Hindlimb muscle (tissue), 1 donor: ENCODE measurements around the gene OTX2. TPM values are rescaled to one million over a fixed set of nuclear protein-coding genes. Genes with fewer than 3 reads are reported as not detected.

Experiments
- DNase-seq: peaks from one replicate; pipeline ENCODE4 v3.0.0-alpha.2; 2013
- polyA plus RNA-seq: library from polyadenylated mRNA; unstranded; fragments of 120-200 nt; gene quantifications from one replicate; pipeline ENCODE4 v1.2.1, GENCODE V29; 2013; ENCODE audit not compliant: insufficient read length

OTX2 gene
- not detected for polyA plus RNA-seq

DNA sequence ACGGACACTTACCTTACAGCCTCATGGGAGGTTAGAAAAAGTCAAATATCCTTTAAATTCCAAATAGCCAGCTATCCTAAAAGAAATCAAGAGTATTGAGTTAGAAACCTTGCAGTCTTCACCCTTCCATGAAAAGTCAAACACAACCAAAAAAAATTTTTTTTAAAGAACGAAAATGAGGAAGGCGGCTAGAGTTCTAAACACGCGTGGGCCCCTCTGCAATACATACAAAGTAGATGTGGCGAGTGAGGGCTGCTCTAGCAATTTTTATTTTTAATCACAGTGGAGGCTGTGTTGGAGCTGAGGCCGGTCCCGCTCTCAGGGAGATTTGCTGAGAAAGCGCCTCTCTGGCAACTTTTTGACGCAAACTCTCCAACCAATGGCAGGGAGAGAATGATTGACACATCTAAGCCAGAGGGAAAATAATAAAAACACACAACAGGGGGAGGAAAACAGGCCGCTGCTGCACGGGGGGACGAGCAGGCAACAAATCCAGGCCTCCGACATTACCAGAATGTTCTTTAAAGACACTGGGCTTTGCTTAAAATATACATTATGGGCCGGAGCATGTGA, at the start of gene OTX2:
OTX2 (minus strand) TSS at position 333 of the 573 bp plus-strand sequence. CDS start 5,023 bp downstream, outside the sequence.
- no peak for DNase-seq

DNA sequence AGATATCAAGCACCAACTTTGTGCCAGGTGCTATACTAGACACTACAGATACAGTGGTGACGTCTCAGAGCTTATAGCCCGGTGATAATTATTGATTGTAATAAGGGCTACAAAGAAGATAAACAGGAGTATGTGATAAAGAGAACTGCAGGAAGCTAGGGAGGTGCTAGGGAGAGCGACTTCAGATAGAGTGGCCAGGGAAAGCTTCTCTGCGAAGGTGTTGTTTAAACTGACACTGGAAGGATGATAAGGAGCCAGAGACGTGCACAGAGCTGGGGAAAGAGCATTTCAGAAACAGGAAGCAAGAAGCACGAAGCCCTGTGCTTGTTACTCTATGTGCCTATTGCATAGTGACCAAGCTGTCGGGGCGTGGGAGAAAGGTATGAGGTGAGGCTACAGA, 48.1 kb upstream of the OTX2 start:
- DNase-seq, result no peak

DNA sequence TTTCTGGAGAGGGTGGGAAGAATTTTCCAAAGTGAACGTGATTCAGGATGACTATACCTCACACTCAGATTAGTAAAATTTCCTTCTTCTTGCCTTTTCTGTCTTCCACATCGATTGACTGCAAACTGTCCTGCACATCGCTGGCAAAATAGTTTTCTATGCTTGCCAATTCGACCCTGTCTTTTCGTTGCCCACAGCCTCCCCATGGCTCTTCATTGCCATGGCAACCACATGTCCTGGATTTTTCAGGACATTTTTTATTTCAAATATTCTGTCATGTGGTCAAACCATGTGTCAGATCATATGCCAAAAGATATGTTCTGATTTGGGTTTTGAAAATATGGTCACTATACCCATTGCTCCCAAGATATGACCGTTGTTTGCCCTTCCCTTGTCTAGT, 46.9 kb upstream of the OTX2 start:
- DNase-seq, result no peak

DNA sequence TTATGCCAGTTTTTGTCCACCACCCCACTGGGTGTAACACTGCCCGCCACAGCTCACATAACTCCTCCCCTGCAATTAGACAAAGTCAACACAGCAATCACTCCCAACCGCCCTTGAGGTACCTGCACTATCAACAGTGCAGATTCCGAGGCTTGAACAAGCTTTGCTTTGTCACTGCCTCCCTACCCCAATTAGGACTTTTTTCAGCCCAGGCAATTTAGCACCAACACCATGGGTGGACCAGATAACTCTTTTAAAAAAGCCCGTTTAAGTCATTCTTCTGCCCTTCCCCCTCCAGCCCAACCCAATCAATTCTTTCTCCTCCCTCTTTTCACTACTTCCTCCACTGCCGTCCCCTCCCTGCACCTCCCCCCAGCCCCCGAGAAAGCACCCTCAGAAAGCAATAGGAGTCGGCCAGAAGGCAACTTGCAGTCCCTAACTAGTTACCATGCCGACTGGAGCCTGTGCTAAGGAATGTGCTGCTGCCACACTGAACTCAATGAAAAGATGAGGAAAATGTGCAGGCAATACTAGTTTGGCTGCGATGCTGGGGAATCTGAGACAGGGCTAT, 45.7 kb upstream of the OTX2 start:
- no peak for DNase-seq

DNA sequence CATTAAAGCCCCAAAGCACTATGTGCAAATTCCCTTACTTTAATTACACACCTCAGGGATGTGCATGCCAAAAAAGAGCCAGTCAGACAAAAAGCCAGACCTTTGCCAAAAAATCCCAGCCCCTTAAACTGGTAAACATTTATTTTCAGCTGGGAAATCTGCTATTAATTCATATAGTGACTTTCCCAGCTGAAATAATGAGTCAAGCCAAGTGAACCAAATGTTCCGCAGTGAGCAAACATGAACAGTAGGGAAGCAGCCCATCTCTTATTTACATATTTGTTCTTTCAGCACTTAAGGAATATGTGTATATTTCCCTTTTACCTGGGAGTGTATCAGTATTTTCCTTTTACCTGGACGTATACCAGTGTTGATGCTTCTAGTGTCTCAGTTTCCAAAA, 44.0 kb upstream of the OTX2 start:
- no peak for DNase-seq

DNA sequence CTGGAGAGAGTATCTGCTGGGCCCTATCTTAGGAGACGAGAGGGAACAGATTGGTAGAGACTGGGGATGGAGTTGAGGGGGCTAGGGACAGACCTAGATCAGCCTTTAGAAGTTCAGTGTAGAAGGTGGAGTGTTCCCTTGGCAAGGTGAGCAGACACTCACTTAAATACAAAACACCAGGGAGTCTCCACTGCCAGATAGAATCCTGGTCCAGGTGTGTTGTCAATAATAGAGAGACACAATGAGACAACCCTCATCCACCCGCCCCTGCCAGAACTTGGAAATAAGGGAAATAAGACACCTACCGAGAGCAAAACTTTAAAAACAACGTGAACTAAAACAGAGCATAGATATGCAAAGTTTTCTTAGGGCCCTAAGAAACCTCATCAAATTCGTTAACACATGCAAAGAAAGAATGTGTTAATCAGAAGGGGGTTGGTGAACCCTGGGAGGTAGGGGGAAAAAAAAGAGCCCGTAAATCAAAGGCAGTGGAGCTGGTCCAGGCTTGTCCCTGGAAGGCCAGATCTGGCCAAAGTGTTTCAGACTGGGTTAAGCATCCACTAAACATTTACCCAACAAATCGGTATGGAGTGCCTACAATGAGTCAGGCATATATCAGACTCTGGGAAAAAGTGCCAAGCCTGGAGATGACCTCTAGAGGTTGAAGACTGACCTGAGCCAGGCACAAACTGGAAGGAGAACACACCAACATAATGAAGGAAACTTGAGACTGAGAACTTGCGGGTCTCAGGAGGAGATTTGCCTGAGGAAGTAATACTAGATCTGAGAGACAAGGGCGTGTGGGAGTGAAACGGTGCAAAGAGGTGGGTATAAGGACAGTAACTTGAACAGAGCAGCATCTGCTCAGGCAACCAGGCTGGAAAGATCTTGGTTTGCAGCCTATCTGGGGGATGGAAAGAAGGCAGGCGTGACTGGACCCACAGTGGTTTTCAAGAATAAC, 37.0 kb upstream of the OTX2 start:
- DNase-seq, result no peak

DNA sequence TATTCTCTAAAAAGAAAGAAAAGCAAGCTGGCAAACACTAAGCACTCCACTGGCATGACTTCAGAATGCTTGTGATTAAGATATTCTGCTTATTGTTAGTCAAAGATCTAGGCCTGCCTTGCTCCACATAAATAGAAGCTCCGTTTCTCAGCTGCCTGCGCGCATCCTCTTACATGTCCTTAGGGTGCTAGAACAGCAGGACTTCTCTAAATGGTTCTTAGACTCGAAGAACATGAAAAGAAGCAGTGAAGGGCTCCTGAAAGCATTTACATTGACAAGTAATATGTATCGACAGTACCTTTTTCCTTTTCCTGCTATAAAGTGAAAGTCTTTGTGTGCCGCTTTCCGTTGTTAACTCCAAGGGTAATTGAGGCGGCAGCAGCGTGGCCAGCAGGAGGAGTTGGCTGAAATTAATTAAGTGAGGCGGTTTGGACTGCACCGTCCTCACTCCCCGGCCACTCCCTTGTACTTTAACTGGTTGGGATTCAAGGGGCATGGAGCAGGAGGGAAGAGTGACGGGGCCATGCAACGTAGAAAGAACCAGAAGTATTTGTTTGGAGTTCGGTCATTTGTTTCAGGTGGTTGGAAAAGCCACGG, 34.2 kb upstream of the OTX2 start:
- no peak for DNase-seq

DNA sequence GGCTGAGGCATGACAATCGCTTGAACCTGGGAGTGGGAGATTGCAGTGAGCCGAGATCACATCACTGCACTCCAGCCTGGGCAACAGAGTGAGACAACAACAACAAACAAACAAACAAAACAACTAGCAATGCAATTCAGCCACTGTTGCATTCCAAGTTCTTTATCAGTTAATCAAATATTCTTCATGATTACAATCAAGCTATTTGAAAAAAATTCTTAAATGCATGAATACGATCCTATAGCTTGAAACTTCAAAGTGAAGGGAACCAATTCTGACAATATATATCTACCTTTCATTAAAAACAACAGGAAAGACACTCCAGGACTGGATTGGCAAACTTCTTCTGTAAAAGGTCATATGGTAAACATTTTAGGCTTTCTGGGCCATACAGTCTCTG, 31.3 kb upstream of the OTX2 start:
- no peak for DNase-seq

DNA sequence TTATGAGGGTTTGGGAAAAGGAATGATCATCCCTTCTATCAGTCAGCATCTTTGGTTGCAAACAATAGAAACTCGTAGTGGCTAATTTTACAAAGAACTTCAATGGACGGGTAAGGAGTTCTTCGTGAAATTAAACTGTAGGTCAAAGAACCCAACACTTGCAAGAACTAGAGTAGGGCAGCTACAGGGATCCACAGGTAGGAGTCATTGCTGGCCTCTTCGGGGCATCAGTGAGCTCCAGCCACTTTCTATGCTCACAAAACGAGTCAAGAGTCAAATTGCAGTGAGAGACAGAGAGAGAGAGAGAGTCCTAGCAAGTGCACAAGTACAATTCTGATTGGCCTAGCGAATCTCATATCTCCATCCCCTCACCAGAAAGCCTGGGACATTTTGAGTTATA, 29.9 kb upstream of the OTX2 start:
- DNase-seq, result no peak

DNA sequence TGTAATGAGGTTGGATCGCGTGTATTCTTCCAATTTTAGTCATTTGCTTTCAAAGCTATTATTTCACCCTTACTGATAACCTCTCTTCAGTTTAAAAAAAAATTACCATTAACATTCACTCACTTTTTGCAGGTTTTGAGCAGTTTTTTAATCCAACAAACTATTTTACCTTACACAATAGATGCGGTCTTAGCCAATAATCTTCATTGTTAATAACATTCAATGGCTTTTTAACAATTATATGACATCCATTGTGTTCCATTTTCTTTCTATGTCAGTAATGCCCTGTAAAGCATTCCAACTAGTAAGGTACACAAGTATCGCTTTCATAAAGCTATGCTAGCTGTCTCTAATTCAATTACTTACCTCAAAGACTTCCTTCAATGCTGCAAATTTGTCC, 18.9 kb upstream of the OTX2 start:
- no peak for DNase-seq

DNA sequence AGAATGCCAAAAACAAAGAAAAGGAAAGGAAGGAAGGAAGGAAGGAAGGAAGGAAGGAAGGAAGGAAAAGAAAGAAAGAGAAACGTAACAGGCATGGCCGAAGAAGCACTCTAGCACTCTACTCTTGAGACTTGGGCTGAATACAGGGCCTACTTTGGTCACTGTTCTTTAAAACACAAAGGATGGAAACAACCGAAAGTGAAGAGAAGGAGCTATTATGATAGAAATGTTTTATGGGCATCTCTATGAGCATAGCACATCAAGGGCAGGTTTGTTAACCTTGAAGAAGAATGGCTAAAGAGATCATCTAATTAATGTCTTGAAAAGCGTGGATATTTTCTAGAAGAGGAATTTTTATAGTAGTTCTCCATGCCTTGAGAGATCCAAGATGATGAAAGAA, 15.9 kb upstream of the OTX2 start:
- DNase-seq, result no peak

DNA sequence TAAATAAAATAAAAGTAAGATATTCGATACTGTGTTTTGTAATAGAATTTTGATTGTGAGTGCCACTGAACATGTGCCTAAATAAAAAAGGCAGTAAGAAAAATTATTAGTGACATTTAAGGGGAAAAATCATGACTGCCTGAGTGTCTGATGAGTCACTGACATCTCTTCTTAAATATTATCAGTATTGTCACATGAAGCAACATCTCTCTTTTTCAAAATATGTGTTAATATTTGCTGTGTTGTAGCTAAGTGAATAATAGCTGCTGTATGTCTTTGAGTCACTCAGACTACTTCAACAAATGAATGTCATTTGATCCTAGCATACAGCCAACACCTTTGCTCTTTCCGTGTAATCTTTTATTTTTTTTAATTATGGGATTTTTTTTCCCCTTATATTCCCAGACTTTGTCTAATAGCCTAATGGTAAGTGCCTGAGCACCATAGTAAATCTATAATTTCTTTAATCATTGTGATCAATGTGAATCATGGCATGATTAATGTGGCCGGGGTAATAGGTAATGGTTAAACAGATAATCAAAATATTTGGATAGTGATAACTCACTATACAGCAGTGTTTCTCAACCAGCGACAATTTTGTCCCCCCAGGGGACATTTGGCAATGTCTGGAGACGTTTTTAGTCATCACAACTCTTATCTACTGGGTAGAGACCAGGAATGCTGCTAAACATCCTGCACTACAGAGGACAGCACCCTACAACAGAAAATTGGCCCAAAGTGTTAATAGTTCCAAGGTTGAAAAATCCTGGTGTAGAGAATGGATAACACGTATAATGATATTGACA, 11.7 kb upstream of the OTX2 start:
- no peak for DNase-seq

DNA sequence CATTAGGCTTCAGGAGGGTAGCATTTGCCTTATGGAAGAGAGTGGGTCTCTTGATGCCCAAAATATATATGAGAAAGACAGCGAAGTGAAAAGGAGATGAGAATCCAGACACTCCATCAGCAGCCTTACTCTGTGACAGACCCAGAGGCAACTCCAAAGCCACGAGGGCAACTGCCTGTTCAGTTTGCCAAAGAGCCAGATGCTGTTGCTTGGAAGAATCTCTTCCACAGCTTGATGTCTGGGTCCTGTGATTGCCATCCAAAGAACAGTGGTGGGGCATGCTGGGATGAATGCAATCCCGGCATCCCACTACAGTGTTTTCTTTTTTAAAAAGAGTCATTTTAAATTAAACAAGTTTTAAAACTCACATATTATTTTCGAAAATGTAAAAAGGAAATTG, 10.9 kb upstream of the OTX2 start:
- DNase-seq, result no peak

DNA sequence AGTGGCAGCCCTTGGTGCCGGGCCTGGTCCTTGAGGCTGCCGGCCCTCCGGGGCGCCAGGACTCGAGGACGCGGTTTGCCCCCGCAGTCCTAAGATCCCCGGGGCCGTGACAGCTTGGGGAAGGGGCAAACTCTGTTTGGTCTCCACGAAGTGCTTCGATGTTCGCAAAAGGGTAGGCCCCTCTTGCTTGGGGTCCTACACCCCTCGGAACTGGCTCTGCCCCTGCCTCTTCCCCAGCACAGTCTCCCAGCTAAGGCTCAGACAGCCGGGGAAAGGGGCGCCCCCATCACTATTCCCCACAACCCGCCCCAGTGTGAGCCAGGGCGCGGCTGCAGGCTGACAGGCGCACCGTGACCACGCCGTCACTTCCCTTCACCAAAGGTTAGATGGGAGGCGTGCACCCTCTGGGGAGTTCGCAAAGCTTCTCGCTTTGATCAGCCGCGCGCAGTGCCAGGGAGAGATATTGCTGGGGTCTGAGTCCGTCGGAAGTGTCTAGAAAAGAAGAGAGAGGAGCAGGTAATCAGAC, 7.2 kb upstream of the OTX2 start:
- DNase-seq, result no peak

DNA sequence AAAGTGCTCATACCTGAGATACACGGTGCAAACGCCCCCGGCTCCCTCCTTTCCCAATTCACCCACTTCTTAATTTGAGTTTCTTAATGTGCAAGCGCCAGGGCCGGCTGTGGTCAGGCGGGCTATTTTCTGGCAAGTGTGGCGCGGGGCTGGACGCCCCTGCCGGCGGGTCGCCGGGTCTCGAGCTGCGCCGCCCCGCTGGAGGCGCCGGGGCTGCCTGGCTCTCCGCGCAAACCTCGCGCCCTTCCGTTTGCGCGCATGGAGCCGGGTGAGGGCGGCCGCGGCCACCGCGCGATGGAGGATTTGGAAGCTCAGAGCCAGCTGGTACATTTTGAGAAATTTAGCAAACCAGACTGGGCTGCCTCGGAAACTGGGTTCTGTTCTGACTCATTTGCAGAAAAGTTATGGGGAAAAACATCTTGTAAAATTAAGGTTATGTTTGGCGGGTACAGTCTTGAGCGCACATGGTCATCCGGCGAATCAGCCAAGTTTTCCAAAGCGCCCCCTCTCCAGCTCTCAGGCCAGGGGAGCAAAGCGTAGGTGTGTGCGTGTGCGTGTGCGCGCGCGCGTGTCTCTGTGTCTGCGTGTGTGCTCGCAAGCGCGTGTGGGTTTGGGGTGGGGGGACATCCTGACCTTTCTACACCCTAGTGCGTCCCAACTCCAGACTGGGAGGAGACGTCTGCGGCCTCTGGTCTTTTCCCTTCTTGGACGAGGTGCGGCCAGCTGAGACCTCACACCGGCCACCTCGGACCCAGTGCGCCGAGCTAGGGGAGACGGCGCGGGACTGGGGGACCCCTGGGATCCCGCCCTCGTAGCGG, 6.5 kb upstream of the OTX2 start:
- DNase-seq, result no peak

DNA sequence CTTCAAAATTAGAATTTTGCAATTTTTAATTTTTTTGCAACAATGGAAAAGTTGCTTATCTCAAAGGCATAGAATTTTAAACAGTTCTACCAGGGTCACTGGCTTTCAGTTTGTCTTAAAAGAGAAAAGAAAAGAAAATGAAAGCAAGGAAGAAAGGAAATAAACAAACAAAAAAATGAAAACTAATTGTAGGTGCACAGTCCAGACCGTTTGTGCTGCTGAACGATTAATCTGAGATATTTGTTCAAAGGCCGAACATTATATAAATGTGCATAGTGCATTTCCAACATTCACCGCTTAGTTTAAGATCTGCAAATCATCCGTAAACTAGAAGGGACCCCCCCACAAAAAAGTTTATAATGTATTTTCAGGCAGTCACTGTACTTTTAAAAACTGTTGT, 5.5 kb upstream of the OTX2 start:
- DNase-seq, result no peak

DNA sequence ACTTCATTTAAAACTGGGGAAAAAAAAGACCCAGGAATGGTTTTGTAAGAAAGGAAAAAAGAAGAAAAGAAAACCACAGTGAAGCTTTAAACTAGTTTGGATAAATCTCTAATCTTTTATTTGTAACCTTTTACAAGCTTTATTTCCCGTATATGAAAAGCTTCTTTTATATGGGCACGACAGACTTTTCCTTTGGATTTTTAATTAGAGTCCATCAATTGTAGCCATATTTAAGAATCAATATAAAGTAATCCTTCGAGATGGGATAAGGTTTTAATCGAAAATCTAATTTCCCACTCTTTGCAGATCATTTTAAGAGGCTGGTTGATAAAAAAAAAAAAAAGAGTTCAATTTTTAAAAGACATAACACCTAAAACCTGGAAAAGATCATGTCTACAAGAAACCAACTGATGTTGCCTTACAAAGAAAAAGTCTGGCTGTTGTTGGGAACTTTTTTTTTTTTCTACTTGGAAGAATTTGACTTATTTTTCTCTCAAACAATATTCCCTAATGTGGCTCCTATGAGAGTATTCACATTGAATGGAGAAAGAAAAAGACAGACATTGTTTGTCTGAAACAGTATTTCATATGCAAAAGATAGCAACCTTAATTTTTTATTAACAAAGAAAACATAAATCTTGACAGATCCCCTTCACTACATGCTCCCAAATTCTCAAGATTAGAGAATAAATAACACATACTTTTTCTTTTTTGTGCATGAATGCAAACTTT, 4.9 kb upstream of the OTX2 start:
- no peak for DNase-seq

DNA sequence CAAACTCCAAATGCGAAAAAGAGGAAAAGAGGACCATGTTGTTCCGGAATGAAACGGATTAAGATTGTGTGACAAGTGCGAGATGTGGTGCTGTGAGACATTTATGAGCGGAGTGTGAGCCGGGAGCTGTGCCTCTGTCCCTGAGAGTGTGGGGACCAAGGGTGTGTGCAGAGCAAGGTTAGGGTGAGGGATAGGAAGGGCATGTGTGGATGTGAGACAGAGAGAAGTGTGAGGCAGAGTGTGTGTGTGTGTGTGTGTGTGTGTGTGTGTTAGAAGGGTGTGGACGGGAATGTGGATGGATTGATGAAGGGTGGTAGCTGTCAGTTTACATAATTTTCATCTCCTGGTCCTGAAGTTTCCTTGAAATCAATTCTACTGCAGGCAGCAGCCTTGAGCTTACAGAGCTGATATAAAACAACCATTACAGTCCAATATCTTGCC, 4.3 kb upstream of the OTX2 start:
- DNase-seq, result no peak

DNA sequence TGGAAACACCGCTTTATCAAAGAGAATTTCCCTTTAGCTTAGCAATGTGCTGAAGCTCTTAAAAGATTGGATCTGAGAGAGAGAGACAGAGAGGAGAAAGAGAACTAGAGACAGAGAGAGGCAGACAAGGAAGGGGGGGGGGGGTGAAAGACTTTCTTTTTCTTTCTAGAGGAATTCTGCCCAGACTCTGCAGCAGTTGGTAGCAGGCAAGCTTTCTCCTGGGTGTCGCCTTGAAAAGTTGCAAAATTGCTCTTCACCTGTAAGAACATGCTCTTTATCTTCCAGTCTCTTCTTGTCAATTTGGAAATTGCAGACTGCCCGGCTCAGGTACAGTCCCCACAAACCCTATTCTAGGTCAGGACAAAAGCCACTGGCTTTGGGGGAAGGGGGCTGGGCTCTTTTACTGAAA, 2.9 kb upstream of the OTX2 start:
- DNase-seq, result no peak

DNA sequence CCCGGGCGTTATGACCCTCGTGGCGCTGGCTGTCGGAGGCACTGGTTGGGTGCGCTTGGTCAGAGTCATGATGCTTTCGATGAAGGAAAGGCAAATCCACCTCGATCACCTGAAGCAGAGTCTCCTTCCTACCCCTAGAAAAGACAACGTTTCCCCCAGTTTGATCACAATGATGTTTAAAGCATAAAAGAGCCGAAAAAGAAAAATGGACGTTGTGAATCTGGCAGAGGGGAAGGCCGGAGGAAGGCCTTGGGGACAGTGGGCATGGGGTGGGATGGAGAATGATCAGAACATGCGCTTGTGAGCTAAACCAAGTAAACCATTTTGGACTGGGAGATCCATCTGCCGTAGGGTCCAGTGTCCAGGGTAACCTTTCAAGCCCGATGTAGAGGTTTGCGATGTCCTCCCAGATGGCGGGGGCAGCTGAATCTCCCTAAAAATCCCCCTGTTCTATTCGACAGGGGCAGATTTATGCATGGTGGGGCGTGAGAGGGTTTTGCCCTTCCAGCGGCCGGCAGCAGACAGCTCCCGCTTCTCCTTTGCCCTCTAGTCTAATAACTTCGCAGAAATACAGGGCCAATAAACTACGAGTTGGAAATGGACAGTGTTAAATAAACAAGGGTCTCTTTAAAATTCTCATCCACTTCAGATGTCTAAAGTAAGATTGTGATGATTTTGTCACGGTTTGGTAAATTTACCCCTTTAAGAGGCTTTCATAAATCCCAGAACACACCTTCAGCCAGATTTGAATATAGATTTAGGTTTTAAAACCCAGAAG, 2.3 kb upstream of the OTX2 start:
- DNase-seq, result no peak
